C1 segment of cervical spinal cord (tissue), 14 donors: ENCODE data around the gene UBTD2.

Experiments
- DNase-seq, 14 donors: peaks; one replicate each; lab custom pipeline; 2025; lab: John Stamatoyannopoulos, UW

UBTD2 gene

DNA sequence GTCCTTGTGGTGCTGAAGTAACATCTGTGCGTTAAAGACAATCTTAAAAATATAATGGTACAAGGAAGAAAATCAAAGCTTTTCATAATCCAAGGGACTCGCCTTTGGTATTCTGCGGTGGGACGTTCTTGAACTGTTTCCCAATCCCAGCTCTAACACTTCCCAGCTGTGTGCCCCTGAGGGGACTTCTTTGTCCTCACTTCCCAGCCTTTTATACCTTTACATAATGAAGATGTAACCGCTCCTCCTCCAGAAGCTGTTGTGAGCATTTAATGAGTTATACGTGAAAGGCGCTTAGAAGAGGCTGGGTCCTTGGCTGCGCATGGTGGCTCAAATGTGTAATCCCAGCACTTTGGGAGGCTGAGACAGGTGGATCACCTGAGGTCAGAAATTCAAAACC is 112.4 kb downstream of the UBTD2 start:
- no peak for DNase-seq

- DNase-seq: peak in 2 of 14 donors; percentile 18 to 88
Observed at GRCh38 chr5:172170251-172170701, 113.3 kb downstream of the UBTD2 start.

- no peak for DNase-seq
Observed at GRCh38 chr5:172169216-172169615, 114.3 kb downstream of the UBTD2 start.

DNA sequence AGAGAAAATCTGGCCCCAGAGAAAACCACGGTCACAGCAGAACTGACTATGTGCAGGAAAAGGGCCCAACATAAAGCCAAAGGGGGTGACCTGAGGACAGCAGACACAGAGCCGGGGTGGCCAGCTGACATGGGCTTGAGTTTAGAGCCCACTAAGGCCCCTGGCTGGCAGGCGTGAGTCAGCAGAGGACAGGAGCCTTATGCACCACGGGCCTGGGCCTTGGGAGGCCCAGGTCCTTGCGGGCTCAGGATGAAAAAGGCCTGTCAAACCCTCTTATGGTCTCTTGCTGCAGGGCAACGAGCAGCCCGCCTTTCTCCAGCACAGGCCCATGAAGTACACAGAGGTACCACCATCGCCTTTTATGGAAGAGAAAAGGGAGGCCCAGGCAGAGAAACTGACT is 115.3 kb downstream of the UBTD2 start:
- DNase-seq: no peak

DNA sequence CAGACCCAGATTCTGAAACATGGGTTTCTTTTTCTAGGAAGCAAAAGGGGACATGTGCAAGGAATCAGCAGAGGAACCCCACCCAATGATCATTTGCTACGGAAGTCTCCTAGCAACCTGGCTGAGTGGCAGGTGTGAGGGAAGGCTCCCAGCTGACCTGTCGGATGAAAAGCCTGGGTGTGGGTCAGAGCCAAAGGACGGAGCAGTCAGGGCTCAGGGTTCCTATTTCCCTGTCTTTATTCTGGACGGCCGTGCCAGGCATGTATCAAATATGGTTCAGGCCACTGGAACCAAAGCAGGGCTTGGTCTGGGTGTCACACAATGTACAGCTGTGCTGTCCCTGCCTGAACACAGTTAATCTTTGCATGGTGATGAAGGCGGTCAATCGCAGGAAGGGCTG is 115.7 kb downstream of the UBTD2 start:
- peak in 1 of 14 donors; percentile 49 for DNase-seq

GRCh38 chr5:172166030-172166826 is 117.3 kb downstream of the UBTD2 start:
- no peak for DNase-seq

DNA sequence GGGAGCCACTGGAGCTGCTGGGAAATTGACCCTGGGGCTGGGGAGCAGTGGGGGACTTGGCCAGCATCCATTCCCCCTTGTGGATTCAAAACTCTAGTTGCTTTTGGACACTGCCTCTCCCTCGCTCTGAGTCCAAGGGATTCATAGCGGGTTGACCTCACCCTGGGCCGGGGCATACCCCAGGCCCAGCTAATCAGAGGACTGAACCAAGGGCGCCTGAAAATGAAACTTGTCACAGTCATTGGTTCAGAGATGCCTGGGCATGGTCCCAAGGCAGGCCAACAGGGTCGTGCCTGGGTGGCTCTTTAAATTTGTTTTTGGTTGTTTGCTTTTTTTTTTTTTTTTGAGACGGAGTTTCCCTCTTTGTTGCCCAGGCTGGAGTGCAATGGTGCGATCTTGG is 118.1 kb downstream of the UBTD2 start:
- DNase-seq: no peak

GRCh38 chr5:172164769-172165212 is 118.8 kb downstream of the UBTD2 start:
- DNase-seq: peak in 11 of 14 donors; percentile 13 to 88 (median 33)

DNA sequence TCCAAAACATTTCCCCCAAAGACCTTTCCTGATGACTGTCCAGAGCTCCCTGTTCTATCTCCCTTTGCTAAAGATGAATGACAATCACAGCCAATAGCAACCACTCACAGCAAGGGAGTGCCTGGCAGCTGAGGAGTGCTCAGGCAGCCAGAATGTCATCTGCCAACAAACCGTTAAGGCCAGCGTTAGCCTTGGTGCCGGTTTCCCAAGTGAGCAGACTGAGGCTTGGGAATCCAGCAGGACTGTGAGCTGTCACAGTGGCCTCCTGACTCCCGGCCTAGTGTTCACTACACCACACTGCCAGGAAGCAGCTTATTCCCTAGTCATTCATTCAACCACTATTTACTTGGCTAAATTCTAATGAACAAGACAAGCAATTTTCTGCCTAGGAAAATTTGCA is 120.2 kb downstream of the UBTD2 start:
- DNase-seq: peak in 11 of 14 donors; percentile 19 to 96 (median 63)

DNA sequence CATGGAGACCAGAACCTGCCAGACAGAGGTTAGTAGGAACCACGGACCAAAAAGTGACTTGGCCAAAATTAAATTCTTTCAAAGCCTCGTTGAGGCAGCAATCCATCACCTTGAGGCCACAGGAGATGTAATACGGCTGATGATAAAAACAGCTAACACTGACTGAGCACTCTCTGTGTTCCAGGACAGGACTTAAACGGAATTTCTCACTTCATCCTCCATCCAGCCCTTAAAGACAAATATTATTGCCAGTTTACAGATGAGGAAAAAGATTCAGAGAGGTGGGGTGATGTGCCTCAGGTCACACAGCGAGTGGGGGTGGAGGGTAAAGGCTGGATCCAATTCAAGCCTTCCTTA is 120.6 kb downstream of the UBTD2 start:
- no peak for DNase-seq

DNA sequence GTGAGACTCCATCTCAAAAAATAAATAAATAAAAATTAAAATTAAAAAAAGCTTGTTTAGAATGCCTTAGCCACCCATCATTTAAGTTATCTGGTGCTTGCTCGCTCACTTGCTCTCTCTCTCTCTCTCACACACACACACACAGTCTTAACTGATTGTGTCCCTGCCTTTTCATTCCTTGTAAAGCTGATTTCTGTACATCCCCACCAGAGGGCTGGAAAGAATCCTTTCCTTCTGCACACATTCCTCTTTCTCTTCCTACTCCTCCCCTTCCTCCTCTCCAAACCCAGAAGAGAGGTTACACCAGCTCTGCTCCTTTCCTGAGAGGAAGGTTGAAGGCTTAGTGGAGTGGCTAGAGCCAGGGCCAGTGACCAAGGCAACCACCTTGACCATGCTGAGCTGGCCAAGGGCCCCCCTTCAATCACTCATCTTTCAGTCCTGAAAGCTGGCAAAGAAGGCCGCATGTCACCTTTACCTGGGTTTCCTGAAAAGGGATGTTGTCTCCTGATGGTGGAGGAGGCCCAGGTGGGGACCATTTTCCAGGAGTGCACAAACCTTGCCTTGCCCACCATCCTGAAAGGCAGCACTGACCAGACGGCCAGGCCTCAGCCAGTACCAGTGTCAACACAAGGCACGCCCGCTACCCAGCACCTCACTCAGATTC is 121.1 kb downstream of the UBTD2 start:
- DNase-seq: no peak

DNA sequence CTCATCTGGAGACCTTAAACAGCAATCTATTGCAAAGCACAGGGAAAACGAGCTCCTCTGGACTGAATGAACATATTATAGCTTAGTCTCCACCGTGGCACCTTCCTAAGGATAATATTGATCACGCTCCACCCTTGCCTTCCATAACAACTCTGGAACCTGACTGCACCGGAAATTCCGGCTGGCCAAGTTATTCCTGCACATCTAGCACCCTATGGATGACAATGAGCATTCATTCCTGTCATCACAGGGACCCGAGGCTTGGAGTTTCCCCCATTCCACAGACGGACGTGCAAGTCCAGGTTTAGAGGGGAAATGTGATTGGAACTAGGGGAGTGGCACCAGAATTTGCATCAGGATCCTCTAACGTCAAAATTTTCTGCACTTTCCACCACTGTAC is 123.1 kb downstream of the UBTD2 start:
- DNase-seq: no peak
